Astrocyte (in vitro differentiated cells and primary cell): ENCODE data around the gene SBF2. TPM values are rescaled to one million over a fixed set of nuclear protein-coding genes. Genes with fewer than 3 reads are reported as not detected.

Experiments
- DNase-seq: peaks from one replicate; pipeline ENCODE4 v3.0.0-alpha.2; 2010; ENCODE audit warnings: low read depth
- FAIRE-seq: peaks from 2 replicates; lab custom pipeline; 2011; peaks lifted over from hg19 to GRCh38; lab: Jason Lieb, UNC
- H2AFZ ChIP-seq: 2 replicates; pipeline ENCODE4 v1.6.0; 2012; ENCODE audit warnings: low read depth, low read length, inconsistent platforms
- H3K27ac ChIP-seq: 2 replicates; pipeline ENCODE4 v1.5.1; 2011; ENCODE audit warnings: low read depth, low read length, inconsistent platforms
- H3K27me3 ChIP-seq: 2 replicates; pipeline ENCODE4 v1.6.0; 2011; ENCODE audit warnings: low read length, inconsistent platforms; ENCODE audit not compliant: insufficient read depth
- H3K36me3 ChIP-seq: 2 replicates; pipeline ENCODE4 v1.5.1; 2011; ENCODE audit warnings: low read length, inconsistent platforms; ENCODE audit not compliant: insufficient read depth
- H3K4me1 ChIP-seq: 2 replicates; pipeline ENCODE4 v1.5.1; 2011; ENCODE audit warnings: low read length, inconsistent platforms; ENCODE audit not compliant: insufficient read depth
- H3K4me2 ChIP-seq: 2 replicates; pipeline ENCODE4 v1.6.0; 2012; ENCODE audit warnings: low read length, inconsistent platforms
- H3K4me3 ChIP-seq: 2 replicates; pipeline ENCODE4 v1.5.1; 2011; ENCODE audit warnings: low read depth, mild to moderate bottlenecking, low read length, inconsistent platforms; ENCODE audit not compliant: insufficient read depth
- H3K79me2 ChIP-seq: 2 replicates; pipeline ENCODE4 v1.6.0; 2012; ENCODE audit warnings: mild to moderate bottlenecking, low read length, inconsistent platforms; ENCODE audit not compliant: insufficient read depth
- H3K9ac ChIP-seq: 2 replicates; pipeline ENCODE4 v1.6.0; 2012; ENCODE audit warnings: mild to moderate bottlenecking, low read length, inconsistent platforms
- H3K9me3 ChIP-seq: 2 replicates; pipeline ENCODE4 v1.5.1; 2012; ENCODE audit warnings: low read depth, mild to moderate bottlenecking, low read length, inconsistent platforms; ENCODE audit not compliant: insufficient read depth
- H4K20me1 ChIP-seq: 2 replicates; pipeline ENCODE4 v1.6.0; 2012; ENCODE audit warnings: low read length, inconsistent platforms; ENCODE audit not compliant: insufficient read depth
- H3K27ac Mint-ChIP-seq: one replicate; pipeline ENCODE4 v1.8.0; 2021; ENCODE audit warnings: mild to moderate bottlenecking, mixed read lengths; ENCODE audit not compliant: unreplicated experiment
- H3K27me3 Mint-ChIP-seq: one replicate; pipeline ENCODE4 v1.8.0; 2021; ENCODE audit warnings: low read depth, mixed read lengths; ENCODE audit not compliant: unreplicated experiment
- H3K36me3 Mint-ChIP-seq: one replicate; pipeline ENCODE4 v1.8.0; 2021; ENCODE audit warnings: low read depth, mixed read lengths; ENCODE audit not compliant: unreplicated experiment
- H3K4me1 Mint-ChIP-seq: one replicate; pipeline ENCODE4 v1.8.0; 2021; ENCODE audit warnings: low read depth, mixed read lengths; ENCODE audit not compliant: unreplicated experiment
- H3K4me3 Mint-ChIP-seq: one replicate; pipeline ENCODE4 v1.8.0; 2021; ENCODE audit warnings: mild to moderate bottlenecking, moderate library complexity, mixed read lengths; ENCODE audit not compliant: unreplicated experiment
- H3K9me3 Mint-ChIP-seq: one replicate; pipeline ENCODE4 v1.8.0; 2021; ENCODE audit warnings: mild to moderate bottlenecking, mixed read lengths; ENCODE audit not compliant: unreplicated experiment
- EZH2 ChIP-seq: IDR thresholded peaks from 2 replicates; pipeline ENCODE4 v1.6.1; 2012; ENCODE audit warnings: mild to moderate bottlenecking, low read length, inconsistent platforms; ENCODE audit not compliant: insufficient read depth
- total RNA-seq: library from RNA; stranded (reverse); gene quantifications from 2 replicates; pipeline ENCODE4 v1.2.1, GENCODE V29; 2021
- TF ChIP-seq, protein P1 (sequence below): IDR thresholded peaks from 2 replicates; pipeline ENCODE4 v1.5.1; 2011; ENCODE audit warnings: low read depth, mild to moderate bottlenecking, inconsistent platforms, low read length, moderate library complexity; ENCODE audit not compliant: insufficient read depth

SBF2 gene
- total RNA-seq, 1 donor from 2014 or later, result 50.0 TPM

- Histone ChIP-seq H3K27me3 (no peaks in the 10 kb centered on the region), H3K4me2 (no peak overlapping the region), H4K20me1 (no peaks in the 10 kb centered on the region), H3K79me2 (no peaks in the 10 kb centered on the region), H3K9ac (no peak overlapping the region), H3K9me3 (no peaks in the 10 kb centered on the region), H3K4me1 (peaks cover 13% of the 10 kb centered on the region), H3K27ac (no peak overlapping the region), H2AFZ (no peak overlapping the region), H3K36me3 (no peaks in the 10 kb centered on the region), H3K4me3 (no peak overlapping the region)
- peaks cover 11% of the 10 kb centered on the region for H3K4me1 Mint-ChIP-seq
- H3K4me3 Mint-ChIP-seq, result no peak overlapping the region
- no peaks in the 10 kb centered on the region for H3K9me3 Mint-ChIP-seq
- H3K27me3 Mint-ChIP-seq, result no peaks in the 10 kb centered on the region
- FAIRE-seq, result no peak
- DNase-seq, result no peak
- H3K36me3 Mint-ChIP-seq, result no peaks in the 10 kb centered on the region
- H3K27ac Mint-ChIP-seq, result no peak overlapping the region
- no peak for TF ChIP-seq EZH2
- TF ChIP-seq, protein P1, sequence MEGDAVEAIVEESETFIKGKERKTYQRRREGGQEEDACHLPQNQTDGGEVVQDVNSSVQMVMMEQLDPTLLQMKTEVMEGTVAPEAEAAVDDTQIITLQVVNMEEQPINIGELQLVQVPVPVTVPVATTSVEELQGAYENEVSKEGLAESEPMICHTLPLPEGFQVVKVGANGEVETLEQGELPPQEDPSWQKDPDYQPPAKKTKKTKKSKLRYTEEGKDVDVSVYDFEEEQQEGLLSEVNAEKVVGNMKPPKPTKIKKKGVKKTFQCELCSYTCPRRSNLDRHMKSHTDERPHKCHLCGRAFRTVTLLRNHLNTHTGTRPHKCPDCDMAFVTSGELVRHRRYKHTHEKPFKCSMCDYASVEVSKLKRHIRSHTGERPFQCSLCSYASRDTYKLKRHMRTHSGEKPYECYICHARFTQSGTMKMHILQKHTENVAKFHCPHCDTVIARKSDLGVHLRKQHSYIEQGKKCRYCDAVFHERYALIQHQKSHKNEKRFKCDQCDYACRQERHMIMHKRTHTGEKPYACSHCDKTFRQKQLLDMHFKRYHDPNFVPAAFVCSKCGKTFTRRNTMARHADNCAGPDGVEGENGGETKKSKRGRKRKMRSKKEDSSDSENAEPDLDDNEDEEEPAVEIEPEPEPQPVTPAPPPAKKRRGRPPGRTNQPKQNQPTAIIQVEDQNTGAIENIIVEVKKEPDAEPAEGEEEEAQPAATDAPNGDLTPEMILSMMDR, result no peak
Measured at GRCh38 chr11:9839550-9839949, 454.5 kb downstream of the SBF2 start.

DNA sequence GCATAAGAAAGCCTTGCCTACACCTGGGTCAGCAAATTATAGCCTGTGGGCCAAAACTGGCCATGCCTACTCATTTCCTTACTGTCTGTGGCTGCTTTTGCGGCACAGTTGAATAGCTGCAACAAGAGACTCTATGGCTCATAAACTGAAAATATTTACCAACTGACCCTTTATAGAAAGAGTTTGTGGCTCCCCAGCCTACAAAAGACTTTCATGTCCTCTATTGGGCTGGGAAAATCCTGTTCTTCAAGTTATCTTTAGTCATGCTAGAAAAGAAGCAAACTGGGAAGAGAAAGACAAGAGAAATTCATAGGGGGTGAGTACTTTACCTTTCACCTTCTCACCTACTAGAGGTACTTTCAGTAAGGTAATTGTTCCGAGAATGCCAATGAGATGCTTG, 455.1 kb downstream of the SBF2 start:
- H3K27me3 ChIP-seq, result no peaks in the 10 kb centered on the region
- no peaks in the 10 kb centered on the region for H3K9me3 ChIP-seq
- peaks cover 13% of the 10 kb centered on the region for H3K4me1 ChIP-seq
- H3K27me3 Mint-ChIP-seq, result no peaks in the 10 kb centered on the region
- H3K9me3 Mint-ChIP-seq, result no peaks in the 10 kb centered on the region
- no peak for TF ChIP-seq EZH2
- TF ChIP-seq, protein P1, result no peak
- FAIRE-seq (no peak), DNase-seq (peak; percentile 26)
- no peaks in the 10 kb centered on the region for H3K36me3 ChIP-seq
- H2AFZ ChIP-seq, result no peak overlapping the region
- H3K4me3 Mint-ChIP-seq, result no peak overlapping the region
- no peak overlapping the region for H3K4me2 ChIP-seq
- H3K79me2 ChIP-seq, result no peaks in the 10 kb centered on the region
- no peak overlapping the region for H3K27ac ChIP-seq
- H3K4me3 ChIP-seq, result no peak overlapping the region
- no peaks in the 10 kb centered on the region for H4K20me1 ChIP-seq
- no peak overlapping the region for H3K9ac ChIP-seq
- H3K36me3 Mint-ChIP-seq, result no peaks in the 10 kb centered on the region
- H3K4me1 Mint-ChIP-seq, result peaks cover 11% of the 10 kb centered on the region
- no peak overlapping the region for H3K27ac Mint-ChIP-seq

DNA sequence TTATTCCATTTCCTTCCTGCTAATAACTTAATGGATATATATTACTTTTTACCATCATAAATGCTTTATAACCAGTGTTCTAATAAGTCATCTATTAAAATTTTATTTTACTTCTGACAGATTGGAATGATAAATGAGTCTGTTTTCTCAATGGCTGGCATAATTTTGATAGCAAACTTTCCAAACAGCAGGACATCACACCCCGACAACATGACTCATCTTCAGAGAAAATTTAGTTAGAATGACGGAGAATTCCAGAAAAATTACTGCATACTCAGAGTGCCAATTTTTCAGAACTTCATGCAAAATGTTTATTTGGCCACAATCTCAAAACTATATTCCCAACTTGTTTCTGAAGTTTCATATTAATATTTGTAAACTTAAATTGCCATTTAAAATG, 455.8 kb downstream of the SBF2 start:
- peak; percentile 79 for FAIRE-seq

More for the DNA sequence above, 455.8 kb downstream of the SBF2 start:
- H3K27ac ChIP-seq, result no peak overlapping the region
- Mint-ChIP-seq H3K9me3 (no peaks in the 10 kb centered on the region), H3K27me3 (no peaks in the 10 kb centered on the region), H3K4me3 (no peak overlapping the region), H3K27ac (no peak overlapping the region), H3K36me3 (no peaks in the 10 kb centered on the region), H3K4me1 (peaks cover 11% of the 10 kb centered on the region)
- H3K4me3 ChIP-seq, result no peak overlapping the region
- H3K4me2 ChIP-seq, result no peak overlapping the region
- H4K20me1 ChIP-seq, result no peaks in the 10 kb centered on the region
- no peaks in the 10 kb centered on the region for H3K9me3 ChIP-seq
- TF ChIP-seq, protein P1, result no peak
- no peak for TF ChIP-seq EZH2
- no peak overlapping the region for H2AFZ ChIP-seq
- H3K9ac ChIP-seq, result no peak overlapping the region
- H3K79me2 ChIP-seq, result no peaks in the 10 kb centered on the region
- H3K27me3 ChIP-seq, result no peaks in the 10 kb centered on the region
- DNase-seq, result peak; percentile 36
- H3K4me1 ChIP-seq, result peaks cover 13% of the 10 kb centered on the region
- H3K36me3 ChIP-seq, result no peaks in the 10 kb centered on the region
